Activated B cell treated with CpG ODN at 0.5 μM for 24 hours (primary cell): ENCODE results near the gene RYR2. TPM values are rescaled to one million over a fixed set of nuclear protein-coding genes. Genes with fewer than 3 reads are reported as not detected.

Source experiments
- ATAC-seq: fragments of 200-7000 bp; cut with Tn5 transposase; one replicate; pipeline ENCODE4 v1.10.0; 2021; ENCODE audit warnings: low read depth, mild to moderate bottlenecking, moderate library complexity
- CTCF ChIA-PET: fragments of 350-600 bp; sonication (Branson Sonifier 250); formaldehyde crosslinking; loops from one replicate; lab custom pipeline; 2021; ENCODE audit warnings: antibody characterized with exemption; lab: Charles Lee
- POLR2A ChIA-PET: fragments of 350-600 bp; sonication (Branson Sonifier 250); formaldehyde crosslinking; loops from one replicate; lab custom pipeline; 2021; ENCODE audit warnings: antibody characterized with exemption; lab: Charles Lee
- DNase-seq: peaks from one replicate; pipeline ENCODE4 v3.0.0; 2022
- H3K27ac Mint-ChIP-seq: one replicate; pipeline ENCODE4 v1.8.0; 2020; ENCODE audit warnings: mixed read lengths
- H3K27me3 Mint-ChIP-seq: one replicate; pipeline ENCODE4 v1.8.0; 2021; ENCODE audit warnings: mixed read lengths
- H3K36me3 Mint-ChIP-seq: one replicate; pipeline ENCODE4 v1.8.0; 2021; ENCODE audit warnings: low read depth, mixed read lengths
- H3K4me1 Mint-ChIP-seq: one replicate; pipeline ENCODE4 v1.8.0; 2021; ENCODE audit warnings: mixed read lengths
- H3K4me3 Mint-ChIP-seq: one replicate; pipeline ENCODE4 v1.8.0; 2020; ENCODE audit warnings: mild to moderate bottlenecking, mixed read lengths
- H3K9me3 Mint-ChIP-seq: one replicate; pipeline ENCODE4 v1.8.0; 2020; ENCODE audit warnings: mixed read lengths
- CTCF ChIP-seq: fragments of 200-600 bp; IDR thresholded peaks from one replicate; pipeline ENCODE4 v1.8.0; 2022; ENCODE audit warnings: antibody characterized with exemption, mild to moderate bottlenecking
- intact Hi-C: fragments of 100-400 bp; cut with micrococcal nuclease; formaldehyde crosslinking; loops from one replicate; pipeline ENCODE4 v1.15.1; 2024
- total RNA-seq: library from RNA; stranded (reverse); gene quantifications from 2 replicates; pipeline ENCODE4 v1.2.3, GENCODE V29; 2022

The RYR2 gene
- total RNA-seq, 1 donor from 2014 or later, result not detected

GRCh38 chr1:237861944-237862343 is 820.0 kb downstream of the RYR2 start:
- no peak for DNase-seq
- no peak overlapping the region for H3K4me3 Mint-ChIP-seq
- ATAC-seq, result no peak
- H3K27me3 Mint-ChIP-seq, result peaks cover 2% of the 10 kb centered on the region
- POLR2A ChIA-PET, result no interaction called here
- H3K36me3 Mint-ChIP-seq, result no peaks in the 10 kb centered on the region
- H3K9me3 Mint-ChIP-seq, result no peaks in the 10 kb centered on the region
- intact Hi-C loops, result no loop called here
- H3K4me1 Mint-ChIP-seq, result no peaks in the 10 kb centered on the region
- CTCF ChIA-PET, result no interaction called here
- TF ChIP-seq CTCF, result no peak
- H3K27ac Mint-ChIP-seq, result no peak overlapping the region

DNA sequence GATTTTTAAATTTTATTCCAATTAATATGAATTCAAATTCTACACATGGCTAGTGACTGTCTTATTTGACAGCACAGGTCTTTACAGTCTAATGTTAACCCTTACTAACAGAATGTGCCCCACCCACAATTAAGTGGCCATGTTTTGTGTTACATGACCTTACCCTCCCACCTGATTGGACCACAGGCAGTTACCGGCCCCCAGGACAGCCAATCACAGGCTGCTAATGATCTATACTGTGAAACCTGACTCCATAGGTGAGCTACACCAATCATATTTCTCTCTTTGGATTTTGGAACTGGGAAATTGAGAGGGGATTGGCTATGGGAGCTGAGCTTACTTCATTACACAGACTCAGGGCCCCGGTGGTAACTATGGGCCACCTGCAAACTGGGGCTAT is 821.2 kb downstream of the RYR2 start:
- DNase-seq (no peak), ATAC-seq (no peak)
- intact Hi-C loops, result no loop called here
- ChIA-PET CTCF (no interaction called here), POLR2A (no interaction called here)
- Mint-ChIP-seq H3K36me3 (no peaks in the 10 kb centered on the region), H3K9me3 (no peaks in the 10 kb centered on the region), H3K27me3 (peaks cover 2% of the 10 kb centered on the region), H3K4me3 (no peak overlapping the region), H3K4me1 (no peaks in the 10 kb centered on the region), H3K27ac (no peak overlapping the region)
- no peak for TF ChIP-seq CTCF

- Mint-ChIP-seq H3K27me3 (peaks cover 2% of the 10 kb centered on the region), H3K36me3 (no peaks in the 10 kb centered on the region), H3K27ac (no peak overlapping the region), H3K4me3 (no peak overlapping the region), H3K4me1 (no peaks in the 10 kb centered on the region), H3K9me3 (no peaks in the 10 kb centered on the region)
- ChIA-PET POLR2A (no interaction called here), CTCF (no interaction called here)
- intact Hi-C loops, result no loop called here
- ATAC-seq (no peak), DNase-seq (no peak)
- no peak for TF ChIP-seq CTCF
Measured at GRCh38 chr1:237864338-237865244, 822.6 kb downstream of the RYR2 start.

DNA sequence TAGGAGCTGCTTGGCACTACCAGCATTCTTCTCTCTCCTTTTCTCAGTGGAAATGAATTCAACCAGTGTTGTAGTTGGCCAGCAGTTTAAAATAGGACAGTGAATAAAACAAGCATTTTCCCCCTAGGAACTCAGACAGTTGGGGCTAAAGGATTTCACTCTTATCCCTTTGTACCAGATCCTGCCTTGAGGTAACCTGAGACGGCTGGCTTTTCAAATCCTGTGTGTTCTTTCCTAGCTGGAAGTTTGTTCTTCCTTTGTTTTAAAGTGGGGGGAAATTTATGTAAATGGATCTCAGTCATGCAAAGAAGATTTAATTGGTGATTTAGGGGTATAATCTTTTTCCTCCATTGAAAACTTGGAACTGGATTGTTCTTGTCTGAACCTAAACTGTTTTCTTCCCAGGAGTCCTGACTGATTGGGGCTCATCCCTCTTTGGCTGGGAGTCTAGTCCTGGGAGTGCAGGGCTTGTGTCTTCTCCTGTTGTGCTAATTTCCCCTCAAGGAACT is 825.5 kb downstream of the RYR2 start:
- Mint-ChIP-seq H3K27me3 (peaks cover 2% of the 10 kb centered on the region), H3K4me1 (no peaks in the 10 kb centered on the region), H3K36me3 (no peaks in the 10 kb centered on the region), H3K27ac (no peak overlapping the region), H3K4me3 (no peak overlapping the region), H3K9me3 (no peaks in the 10 kb centered on the region)
- ChIA-PET CTCF (no interaction called here), POLR2A (no interaction called here)
- TF ChIP-seq CTCF, result no peak
- ATAC-seq, result no peak
- intact Hi-C loops, result no loop called here
- no peak for DNase-seq

DNA sequence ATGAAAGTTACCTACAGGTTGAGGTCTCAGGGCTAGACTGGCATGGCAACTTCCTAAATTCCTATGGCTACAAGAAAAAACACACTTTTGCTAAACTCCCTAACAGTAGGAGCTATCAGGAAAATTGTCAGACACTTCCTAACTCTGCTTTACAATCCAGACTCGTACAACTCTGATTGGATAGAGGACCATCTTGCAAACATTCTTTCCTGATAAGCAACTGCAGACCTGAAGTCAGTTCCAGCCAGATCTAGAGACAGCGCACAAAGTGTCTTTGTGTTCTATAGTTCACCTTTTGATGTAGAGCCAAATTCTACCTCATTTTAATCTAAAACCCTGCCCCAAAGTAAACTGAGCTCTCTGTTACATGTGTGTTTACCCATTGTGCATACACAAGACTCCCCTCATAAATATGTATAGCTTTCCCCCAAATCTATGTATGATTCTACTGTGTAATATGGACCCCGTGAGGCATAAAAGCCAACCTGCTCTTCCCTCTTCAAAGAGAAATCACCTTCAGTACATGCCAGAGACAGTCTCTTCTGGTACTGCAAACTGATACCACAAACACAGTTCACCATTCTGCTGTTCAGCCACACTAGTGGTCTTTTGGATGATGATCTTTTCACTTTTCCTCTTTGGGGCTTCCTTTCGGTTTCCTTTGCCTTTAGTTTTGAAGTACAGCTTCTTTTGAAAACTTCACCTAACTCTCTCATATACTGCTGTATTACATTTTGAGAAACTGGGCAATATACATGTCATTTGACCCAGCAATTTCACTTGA is 827.0 kb downstream of the RYR2 start:
- no peak for DNase-seq
- no peak for TF ChIP-seq CTCF

More for the DNA sequence above, 827.0 kb downstream of the RYR2 start:
- no peak for ATAC-seq
- POLR2A ChIA-PET, result no interaction called here
- no peaks in the 10 kb centered on the region for H3K27me3 Mint-ChIP-seq
- intact Hi-C loops, result no loop called here
- H3K9me3 Mint-ChIP-seq, result no peaks in the 10 kb centered on the region
- H3K4me1 Mint-ChIP-seq, result no peaks in the 10 kb centered on the region
- no peak overlapping the region for H3K27ac Mint-ChIP-seq
- CTCF ChIA-PET, result no interaction called here
- H3K4me3 Mint-ChIP-seq, result no peak overlapping the region
- no peaks in the 10 kb centered on the region for H3K36me3 Mint-ChIP-seq
